Sigmoid colon (tissue), 3 donors: ENCODE data around the gene ANKRD53.

ENCODE experiments used
- POLR2A ChIP-seq, 2 donors: fragments of 450-650 bp; IDR thresholded peaks; one replicate each; pipeline ENCODE4 v1.6.1; 2016; ENCODE audit warnings: antibody characterized with exemption in 2 of 2, mild to moderate bottlenecking in 2 of 2, moderate library complexity in 2 of 2
- TF ChIP-seq, protein P1 (sequence below), 4 experiments: fragments of 450-650 bp in 3 of 4; fragments of 200-600 bp in 1 of 4; IDR thresholded peaks; one replicate each; pipeline ENCODE4 v1.5.1; 2016 to 2019; ENCODE audit warnings: antibody characterized with exemption in 4 of 4, mild to moderate bottlenecking in 3 of 4, moderate library complexity in 2 of 4

DNA sequence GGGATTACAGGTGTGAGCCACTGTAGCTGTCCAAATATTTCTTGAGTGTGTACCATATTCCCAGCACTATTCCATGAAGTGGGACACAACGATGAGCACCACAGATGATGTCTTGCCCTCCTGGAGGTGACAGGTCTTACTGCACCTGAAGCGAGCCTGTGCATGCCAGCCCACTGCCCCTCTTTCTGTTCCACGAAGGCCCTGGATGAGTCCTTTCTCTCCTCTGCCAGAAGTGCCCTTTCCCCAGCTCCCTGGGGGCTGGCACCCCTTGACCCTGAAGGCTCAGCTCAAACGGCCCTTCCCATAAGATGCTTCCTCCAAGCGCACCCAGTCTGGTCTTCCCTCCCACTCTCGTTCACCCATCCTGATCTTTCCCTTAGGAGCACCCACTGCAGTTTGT, 37.2 kb upstream of the ANKRD53 start:
- TF ChIP-seq, protein P1, sequence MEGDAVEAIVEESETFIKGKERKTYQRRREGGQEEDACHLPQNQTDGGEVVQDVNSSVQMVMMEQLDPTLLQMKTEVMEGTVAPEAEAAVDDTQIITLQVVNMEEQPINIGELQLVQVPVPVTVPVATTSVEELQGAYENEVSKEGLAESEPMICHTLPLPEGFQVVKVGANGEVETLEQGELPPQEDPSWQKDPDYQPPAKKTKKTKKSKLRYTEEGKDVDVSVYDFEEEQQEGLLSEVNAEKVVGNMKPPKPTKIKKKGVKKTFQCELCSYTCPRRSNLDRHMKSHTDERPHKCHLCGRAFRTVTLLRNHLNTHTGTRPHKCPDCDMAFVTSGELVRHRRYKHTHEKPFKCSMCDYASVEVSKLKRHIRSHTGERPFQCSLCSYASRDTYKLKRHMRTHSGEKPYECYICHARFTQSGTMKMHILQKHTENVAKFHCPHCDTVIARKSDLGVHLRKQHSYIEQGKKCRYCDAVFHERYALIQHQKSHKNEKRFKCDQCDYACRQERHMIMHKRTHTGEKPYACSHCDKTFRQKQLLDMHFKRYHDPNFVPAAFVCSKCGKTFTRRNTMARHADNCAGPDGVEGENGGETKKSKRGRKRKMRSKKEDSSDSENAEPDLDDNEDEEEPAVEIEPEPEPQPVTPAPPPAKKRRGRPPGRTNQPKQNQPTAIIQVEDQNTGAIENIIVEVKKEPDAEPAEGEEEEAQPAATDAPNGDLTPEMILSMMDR (IDR thresholded peaks at IDR 0.05) = no peak
- no peak for TF ChIP-seq POLR2A (IDR thresholded peaks at IDR 0.05)
